GM13976 (cell line): Measurements from ENCODE around the gene SFSWAP.

ENCODE experiments used
- DNase-seq: peaks from one replicate; pipeline ENCODE4 v3.0.0; 2012; ENCODE audit warnings: low spot score
- in situ Hi-C: fragments of 300-500 bp; cut with MboI; formaldehyde crosslinking; loops from one replicate; pipeline ENCODE4 v1.12.0; 2022; ENCODE audit warnings: low sequenced_read_pairs, mixed read lengths, inconsistent platforms; ENCODE audit not compliant: unreplicated experiment
- TF ChIP-seq, protein P1 (sequence below): IDR thresholded peaks from 2 replicates; pipeline ENCODE4 v1.5.1; 2012; ENCODE audit warnings: borderline replicate concordance, mild to moderate bottlenecking; ENCODE audit not compliant: insufficient read depth; ENCODE audit errors: extremely low read depth, missing control alignments, control extremely low read depth

Gene SFSWAP

DNA sequence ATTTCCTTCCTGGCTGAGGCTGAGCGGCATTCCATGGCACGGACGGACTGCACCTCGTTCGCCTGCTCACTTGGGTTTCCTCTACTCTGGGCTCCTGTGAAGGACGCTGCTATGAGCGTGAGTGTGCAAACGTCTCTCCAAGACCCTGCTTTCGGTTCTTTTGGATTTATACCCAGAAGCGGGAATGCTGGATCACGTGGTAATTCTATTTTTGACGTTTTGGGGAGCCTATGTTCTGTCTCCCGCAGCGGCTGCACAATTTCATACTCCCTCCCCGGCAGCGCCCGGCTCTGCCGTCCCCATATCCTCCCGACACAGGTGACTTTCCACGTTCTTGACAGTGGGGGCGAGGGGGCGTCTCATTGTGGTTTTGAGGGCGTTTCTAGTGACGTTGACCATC, 137.9 kb downstream of the SFSWAP start:
- in situ Hi-C loops, result no loop called here
- TF ChIP-seq, protein P1, sequence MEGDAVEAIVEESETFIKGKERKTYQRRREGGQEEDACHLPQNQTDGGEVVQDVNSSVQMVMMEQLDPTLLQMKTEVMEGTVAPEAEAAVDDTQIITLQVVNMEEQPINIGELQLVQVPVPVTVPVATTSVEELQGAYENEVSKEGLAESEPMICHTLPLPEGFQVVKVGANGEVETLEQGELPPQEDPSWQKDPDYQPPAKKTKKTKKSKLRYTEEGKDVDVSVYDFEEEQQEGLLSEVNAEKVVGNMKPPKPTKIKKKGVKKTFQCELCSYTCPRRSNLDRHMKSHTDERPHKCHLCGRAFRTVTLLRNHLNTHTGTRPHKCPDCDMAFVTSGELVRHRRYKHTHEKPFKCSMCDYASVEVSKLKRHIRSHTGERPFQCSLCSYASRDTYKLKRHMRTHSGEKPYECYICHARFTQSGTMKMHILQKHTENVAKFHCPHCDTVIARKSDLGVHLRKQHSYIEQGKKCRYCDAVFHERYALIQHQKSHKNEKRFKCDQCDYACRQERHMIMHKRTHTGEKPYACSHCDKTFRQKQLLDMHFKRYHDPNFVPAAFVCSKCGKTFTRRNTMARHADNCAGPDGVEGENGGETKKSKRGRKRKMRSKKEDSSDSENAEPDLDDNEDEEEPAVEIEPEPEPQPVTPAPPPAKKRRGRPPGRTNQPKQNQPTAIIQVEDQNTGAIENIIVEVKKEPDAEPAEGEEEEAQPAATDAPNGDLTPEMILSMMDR, result no peak
- no peak for DNase-seq
